HepG2 (cell line): ENCODE results near the gene ESRRB. TPM values are rescaled to one million over a fixed set of nuclear protein-coding genes. Genes with fewer than 3 reads are reported as not detected.

Experiments
- ATF2 ChIP-seq: sonication (generic); formaldehyde crosslinking; IDR thresholded peaks from 2 replicates; pipeline ENCODE4 v1.4.0; 2020; ENCODE audit warnings: missing genetic modification reagents
- BRD4 ChIP-seq: sonication (generic); formaldehyde crosslinking; IDR thresholded peaks from 2 replicates; pipeline ENCODE4 v1.4.0; 2020; ENCODE audit warnings: missing genetic modification reagents
- CENPT ChIP-seq: sonication (generic); formaldehyde crosslinking; IDR thresholded peaks from 2 replicates; pipeline ENCODE4 v1.8.0; 2022; ENCODE audit warnings: low read depth, mild to moderate bottlenecking, moderate library complexity, missing genetic modification reagents
- FOXA1 ChIP-seq, 2 experiments: fragments of 450-650 bp in 1 of 2; sonication (generic) in 1 of 2; formaldehyde crosslinking in 1 of 2; IDR thresholded peaks; 2 replicates each; pipeline versions ENCODE4 v1.4.0 to v1.6.1; 2016 to 2020; ENCODE audit warnings: missing genetic modification reagents in 1 of 2
- MYNN ChIP-seq: sonication (generic); formaldehyde crosslinking; IDR thresholded peaks from 2 replicates; pipeline ENCODE4 v1.4.0; 2020; ENCODE audit warnings: mild to moderate bottlenecking, low read depth, missing genetic modification reagents
- PLSCR1 ChIP-seq: sonication (generic); formaldehyde crosslinking; IDR thresholded peaks from 2 replicates; pipeline ENCODE4 v1.5.0; 2020; ENCODE audit warnings: missing genetic modification reagents, mild to moderate bottlenecking, borderline replicate concordance
- PRMT3 ChIP-seq: sonication (generic); formaldehyde crosslinking; IDR thresholded peaks from 2 replicates; pipeline ENCODE4 v1.8.1; 2022; ENCODE audit warnings: low read depth, mild to moderate bottlenecking, moderate library complexity, missing genetic modification reagents, borderline replicate concordance
- PRPF4 ChIP-seq: fragments of 200-400 bp; formaldehyde crosslinking; IDR thresholded peaks from 2 replicates; pipeline ENCODE4 v1.6.1; 2016; ENCODE audit warnings: low read length, low read depth; ENCODE audit not compliant: poor library complexity, severe bottlenecking
- SYNCRIP ChIP-seq: fragments of 200-400 bp; formaldehyde crosslinking; IDR thresholded peaks from 2 replicates; pipeline ENCODE4 v1.6.1; 2018; ENCODE audit warnings: mild to moderate bottlenecking, low read depth, low read length; ENCODE audit not compliant: insufficient read depth
- ZBTB4 ChIP-seq: sonication (generic); formaldehyde crosslinking; IDR thresholded peaks from 2 replicates; pipeline ENCODE4 v1.4.0; 2020; ENCODE audit warnings: missing genetic modification reagents, mild to moderate bottlenecking, borderline replicate concordance
- ZNF121 ChIP-seq: sonication (generic); formaldehyde crosslinking; IDR thresholded peaks from 2 replicates; pipeline ENCODE4 v1.5.0; 2020; ENCODE audit warnings: mild to moderate bottlenecking, missing genetic modification reagents
- ZNF180 ChIP-seq: sonication (generic); formaldehyde crosslinking; IDR thresholded peaks from 2 replicates; pipeline ENCODE4 v1.4.0; 2020; ENCODE audit warnings: low read depth, missing genetic modification reagents, borderline replicate concordance
- ZNF251 ChIP-seq: sonication (generic); formaldehyde crosslinking; IDR thresholded peaks from 2 replicates; pipeline ENCODE4 v1.9.0; 2021; ENCODE audit warnings: mild to moderate bottlenecking, missing genetic modification reagents
- ZNF264 ChIP-seq: sonication (generic); formaldehyde crosslinking; IDR thresholded peaks from 2 replicates; pipeline ENCODE4 v1.4.0; 2020; ENCODE audit warnings: missing genetic modification reagents
- ZNF331 ChIP-seq: sonication (generic); formaldehyde crosslinking; IDR thresholded peaks from 2 replicates; pipeline ENCODE4 v1.4.0; 2020; ENCODE audit warnings: missing genetic modification reagents
- ZNF414 ChIP-seq: sonication (generic); formaldehyde crosslinking; IDR thresholded peaks from 2 replicates; pipeline ENCODE4 v1.5.0; 2020; ENCODE audit warnings: missing genetic modification reagents
- ZNF512B ChIP-seq: sonication (generic); formaldehyde crosslinking; IDR thresholded peaks from 2 replicates; pipeline ENCODE4 v1.5.1; 2020; ENCODE audit warnings: missing genetic modification reagents, mild to moderate bottlenecking, borderline replicate concordance
- ZNF556 ChIP-seq: sonication (generic); formaldehyde crosslinking; IDR thresholded peaks from 2 replicates; pipeline ENCODE4 v1.4.0; 2020; ENCODE audit warnings: mild to moderate bottlenecking, missing genetic modification reagents, borderline replicate concordance
- ZNF605 ChIP-seq: sonication (generic); formaldehyde crosslinking; IDR thresholded peaks from 2 replicates; pipeline ENCODE4 v1.8.0; 2022; ENCODE audit warnings: mild to moderate bottlenecking, missing genetic modification reagents
- ZNF746 ChIP-seq: sonication (generic); formaldehyde crosslinking; IDR thresholded peaks from 2 replicates; pipeline ENCODE4 v1.8.0; 2022; ENCODE audit warnings: mild to moderate bottlenecking, missing genetic modification reagents
- polyA plus RNA-seq, 8 experiments: library from polyadenylated mRNA; depleted of rRNA in 3 of 8; stranded (reverse) in 7 of 8; unstranded in 1 of 8; fragments of >200 nt; fragmentation: Illumina TruSeq in 4 of 8; extraction: Trizol in 4 of 8; gene quantifications; 2 replicates each; pipeline versions ENCODE4 v1.2.1 to v1.2.3, GENCODE V29; 2011 to 2016; ENCODE audit warnings: low read depth in 4 of 8, missing spikeins in 1 of 8, mixed read lengths in 1 of 8; ENCODE audit not compliant: insufficient read depth in 1 of 8
- total RNA-seq, 5 experiments: library from RNA; depleted of rRNA; stranded (reverse); fragments of >200 nt; fragmentation: Illumina TruSeq; extraction: Trizol; gene quantifications; 2 replicates each; pipeline ENCODE4 v1.2.3, GENCODE V29; 2016; ENCODE audit warnings: low read depth in 1 of 5

Gene ESRRB
- total and polyA plus RNA-seq, 2 of the 13 experiments (the other 11 are each of a cell fraction or from before 2014, with no cell fraction given), result 0.04 to 0.33 TPM

- TF ChIP-seq ZNF512B (CRISPR knock-in tag) (no peak), MYNN (CRISPR knock-in tag) (no peak), ZNF331 (CRISPR knock-in tag) (0 out of 2 replicates have a peak, but pooled peaks have one; percentile 46), ZNF180 (CRISPR knock-in tag) (no peak), ZNF556 (CRISPR knock-in tag) (peak; percentile 72; the same call in 1 of the 2 replicates), ZNF414 (CRISPR knock-in tag) (peak; percentile 43; the same call in 1 of the 2 replicates), PRMT3 (CRISPR knock-in tag) (no peak), FOXA1 (IDR thresholded peaks at IDR 0.05) (no peak), FOXA1 (CRISPR knock-in tag; IDR thresholded peaks at IDR 0.05) (0 out of 2 replicates have a peak, but pooled peaks have one; percentile 28), PRPF4 (no peak), SYNCRIP (no peak), ZNF264 (CRISPR knock-in tag) (no peak), CENPT (CRISPR knock-in tag) (peak; percentile 32; the same call in 1 of the 2 replicates), ZNF605 (peak; percentile 70; the same call in 1 of the 2 replicates), PLSCR1 (CRISPR knock-in tag) (no peak), ATF2 (no peak; the same call in 1 of the 2 replicates), ZBTB4 (CRISPR knock-in tag) (no peak), ZNF746 (CRISPR knock-in tag) (no peak; the same call in 1 of the 2 replicates), ZNF251 (CRISPR knock-in tag) (no peak), BRD4 (CRISPR knock-in tag) (no peak), ZNF121 (CRISPR knock-in tag) (peak; percentile 91)
Measured at GRCh38 chr14:76352639-76353281, 23.2 kb upstream of the ESRRB start (continued).
